HG02884 (cell line): ENCODE measurements around the gene CCDC116.
"Not testable (repeated sequence)": the region's sequence is repeated elsewhere in the genome, so short reads cannot be mapped to it uniquely, and the experiment has no call there.

Experiments
- ATAC-seq: cut with Tn5 transposase; IDR thresholded peaks from one replicate; pipeline ENCODE4 v1.9.1; 2021; ENCODE audit warnings: mild to moderate bottlenecking, moderate library complexity; ENCODE audit not compliant: unreplicated experiment

Gene CCDC116

DNA sequence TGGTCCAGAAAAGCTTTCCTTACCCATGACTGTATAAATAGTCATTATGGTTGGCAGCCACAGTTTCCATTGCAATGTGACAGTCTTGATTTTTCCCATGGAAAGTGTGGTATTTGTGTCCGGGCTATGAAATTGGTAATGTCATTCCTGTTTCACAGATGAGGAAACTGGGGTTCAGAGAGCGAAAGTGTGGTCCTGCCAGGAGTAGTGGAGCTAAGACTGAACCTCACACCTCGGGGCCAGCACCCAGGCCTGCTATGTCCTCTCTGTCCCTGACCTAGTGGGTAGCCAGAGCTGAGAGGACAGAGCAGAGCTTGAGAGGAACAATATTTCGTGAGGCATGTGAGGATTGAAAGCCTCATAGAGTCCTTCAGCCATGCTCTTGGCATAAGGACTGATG, 1.5 kb upstream of the CCDC116 start:
- ATAC-seq, result no peak

DNA sequence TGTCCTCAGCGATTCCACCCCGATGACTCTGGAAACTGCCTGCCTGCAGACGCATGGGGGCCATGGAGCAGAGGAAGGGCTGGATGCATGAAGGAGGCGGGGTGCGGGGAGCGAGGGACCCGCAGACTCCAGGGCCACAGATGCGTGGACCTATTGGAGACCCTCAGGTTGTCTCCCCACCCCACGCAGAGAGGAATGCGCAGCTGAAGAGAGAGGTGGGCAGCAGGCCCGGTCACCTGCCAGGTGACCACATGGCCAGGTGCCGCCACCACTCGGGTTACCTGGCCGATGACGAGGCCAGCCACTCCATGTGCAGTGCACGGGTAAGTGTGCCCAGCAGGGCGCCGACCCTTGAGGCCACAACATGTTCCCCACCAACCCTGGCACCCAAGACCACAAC, 371 bp downstream of the CCDC116 start:
- ATAC-seq, result no peak

DNA sequence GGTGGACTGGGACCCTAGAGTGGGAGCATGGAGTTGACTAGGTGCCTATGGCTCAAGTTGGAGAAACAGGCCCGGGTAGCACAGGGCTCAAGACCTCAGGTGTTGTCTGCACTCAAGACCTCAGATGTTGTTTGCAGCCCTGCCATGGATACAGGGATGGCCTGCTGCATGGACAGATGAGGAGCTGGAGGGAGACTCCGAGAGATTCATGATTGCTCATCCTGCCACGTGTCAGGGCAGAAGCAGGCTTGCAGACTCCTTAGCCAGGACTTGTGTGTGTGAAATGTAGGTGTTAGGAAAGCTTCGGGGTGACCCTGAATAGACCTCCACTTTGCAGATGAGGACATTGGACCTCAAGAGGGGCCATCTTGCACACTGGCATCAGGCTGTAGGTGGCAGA, 921 bp downstream of the CCDC116 start:
- no peak for ATAC-seq

DNA sequence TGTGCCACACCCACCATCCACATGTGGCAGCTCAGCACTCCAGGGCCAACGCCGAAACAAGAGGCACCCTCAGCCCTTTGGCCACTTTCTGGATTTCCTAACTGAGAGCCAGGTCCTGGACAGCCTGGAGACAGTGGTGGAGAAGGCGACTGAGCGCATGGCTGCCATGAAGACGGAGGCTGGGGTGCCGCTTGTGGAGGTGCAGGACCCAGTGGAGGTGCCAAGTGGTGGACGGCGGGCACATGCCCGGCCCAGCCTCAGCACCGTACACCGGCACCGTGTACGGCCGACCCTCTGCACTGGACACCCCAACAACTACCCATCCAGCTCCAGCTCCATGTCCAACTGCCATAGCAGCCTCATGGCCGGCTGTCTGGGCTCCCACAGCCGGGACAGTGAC, 1.5 kb downstream of the CCDC116 start:
- ATAC-seq, result no peak

DNA sequence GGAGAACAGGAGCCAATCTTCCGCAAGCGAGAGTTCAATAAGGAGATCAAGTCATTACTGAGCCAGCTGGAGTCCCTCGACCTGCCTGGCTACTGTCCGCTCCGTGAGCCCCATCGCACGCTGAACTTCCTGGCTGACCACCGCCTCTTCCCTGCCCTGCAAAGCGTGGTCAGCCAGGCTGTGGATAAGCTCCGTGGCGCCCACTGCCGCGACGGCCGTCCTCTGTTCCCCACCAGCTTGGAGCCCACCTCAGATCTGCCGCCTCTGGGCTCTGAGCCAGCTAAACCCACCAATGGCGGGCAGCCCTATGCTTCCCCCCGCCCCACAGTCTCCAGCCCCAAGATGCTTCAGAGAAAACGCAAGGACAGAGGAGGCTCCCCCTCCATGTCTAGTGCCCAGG, 2.3 kb downstream of the CCDC116 start:
- ATAC-seq, result no peak

DNA sequence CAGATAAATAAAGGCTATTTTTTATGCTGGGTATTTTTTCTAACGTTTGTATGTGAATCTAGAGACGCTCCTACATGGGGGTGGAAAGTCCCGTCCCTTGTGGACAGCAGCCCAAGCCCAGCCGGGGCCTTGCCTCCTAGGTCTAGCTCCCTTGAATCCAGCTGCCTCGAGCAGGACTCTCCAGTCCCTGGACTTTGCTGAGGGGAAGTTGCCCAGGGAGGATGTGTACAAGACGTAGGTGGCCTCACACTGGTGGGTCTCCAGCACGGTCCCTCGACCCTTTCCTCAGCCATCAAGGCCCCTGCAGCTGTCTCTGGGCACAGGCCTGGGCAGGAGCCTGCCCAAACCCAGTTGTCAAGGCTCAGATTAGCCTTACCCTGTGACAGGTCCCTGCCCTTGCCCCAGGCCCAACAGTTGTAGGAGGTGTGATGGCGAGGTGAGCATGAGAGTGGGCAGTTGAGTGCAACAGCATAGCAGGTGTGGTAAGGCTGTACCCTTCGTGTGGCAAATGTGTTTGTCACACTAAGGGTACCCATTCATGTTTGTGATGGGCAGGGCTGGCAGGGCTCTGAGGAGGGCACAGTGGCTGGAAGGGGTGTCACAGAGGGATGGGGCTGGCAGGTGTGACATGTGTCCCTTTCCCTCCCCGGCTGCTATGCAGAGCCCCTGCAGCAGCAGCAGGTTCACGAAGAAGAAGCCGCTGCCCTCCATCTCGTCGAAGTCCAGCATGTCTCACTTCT, 3.4 kb downstream of the CCDC116 start:
- no peak for ATAC-seq

DNA sequence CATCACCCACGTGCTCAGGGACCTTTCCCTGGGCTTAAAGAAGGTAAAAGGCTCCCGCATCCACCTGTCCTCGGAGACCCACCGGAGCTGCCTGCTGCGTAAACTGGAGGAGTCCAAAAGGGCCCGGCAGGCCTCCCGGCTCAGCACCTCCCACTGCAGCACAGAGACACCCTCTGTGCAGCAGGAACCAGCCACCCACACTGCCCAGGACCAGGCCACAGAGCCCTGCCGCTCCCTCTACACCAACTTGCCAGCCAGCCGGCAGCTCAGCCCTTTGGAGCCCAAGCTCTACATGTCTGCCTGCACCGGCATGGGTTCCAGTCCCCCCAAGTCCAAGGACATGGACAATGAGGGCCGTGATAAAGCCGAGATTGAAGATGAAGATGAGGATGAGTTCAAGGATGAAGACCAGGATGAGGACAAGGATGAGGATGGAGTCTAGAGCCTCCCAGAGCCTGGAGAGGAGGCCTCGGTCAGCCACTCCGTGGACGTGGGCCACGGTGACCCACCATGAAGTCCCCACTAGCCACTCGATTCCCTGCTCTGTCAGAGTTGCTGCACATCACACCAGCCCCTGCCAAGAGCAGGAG, 4.2 kb downstream of the CCDC116 start:
- ATAC-seq, result no peak

DNA sequence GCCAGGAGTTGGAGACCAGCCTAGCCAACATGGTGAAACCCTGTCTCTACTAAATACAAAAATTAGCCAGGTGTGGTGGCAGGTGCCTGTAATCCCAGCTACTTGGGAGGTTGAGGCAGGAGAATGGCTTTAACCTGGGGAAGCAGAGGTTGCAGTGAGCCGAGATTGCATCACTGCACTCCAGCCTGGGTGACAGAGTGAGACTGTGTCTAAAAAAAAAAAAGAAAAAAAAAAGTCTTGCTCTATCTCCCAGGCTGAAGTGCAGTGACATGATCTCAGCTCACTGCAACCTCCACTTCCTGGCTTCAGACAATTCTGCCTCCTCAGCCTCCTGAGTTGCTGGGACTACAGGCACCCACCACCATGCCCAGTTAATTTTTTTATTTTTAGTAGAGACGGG, 4.9 kb downstream of the CCDC116 start:
- ATAC-seq, result not testable (repeated sequence)

DNA sequence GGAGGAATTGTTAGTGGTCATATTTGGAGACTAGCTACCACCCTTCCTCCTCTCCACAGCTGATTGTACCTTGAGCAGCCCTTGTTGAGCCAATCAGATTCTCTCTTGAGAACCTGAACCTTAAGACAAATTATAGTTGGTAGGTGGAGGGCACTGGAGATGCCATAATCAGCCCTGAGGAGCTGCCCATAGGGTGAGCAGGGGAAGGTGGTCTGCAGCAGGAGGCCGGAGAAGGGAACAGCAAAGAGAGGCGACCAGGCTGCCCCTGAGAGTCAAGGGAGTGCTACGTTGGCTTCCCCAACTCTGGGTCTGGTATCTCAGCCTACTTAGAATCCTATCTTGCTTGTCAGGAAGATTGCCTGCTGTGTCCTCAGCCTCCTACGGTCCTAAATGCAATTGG, 6.8 kb downstream of the CCDC116 start:
- no peak for ATAC-seq

DNA sequence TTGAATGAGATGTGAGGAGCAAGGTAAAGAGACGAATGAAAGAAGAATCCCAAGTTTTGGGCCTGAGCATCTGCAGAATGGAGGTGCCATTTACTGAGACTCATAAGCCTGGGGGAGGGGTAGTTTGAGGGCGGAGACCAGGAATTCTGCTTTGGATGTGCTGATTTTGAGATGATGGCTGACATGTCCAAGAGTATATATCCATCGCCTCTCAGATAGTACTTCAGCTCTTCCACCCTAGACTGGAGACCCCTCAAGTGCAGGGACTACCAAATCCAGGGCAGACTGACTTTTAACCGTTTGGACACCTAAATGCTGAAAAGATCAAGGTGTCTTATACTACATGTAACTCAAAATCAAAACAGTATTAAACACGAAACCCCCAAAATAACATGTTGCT, 8.2 kb downstream of the CCDC116 start:
- no peak for ATAC-seq

DNA sequence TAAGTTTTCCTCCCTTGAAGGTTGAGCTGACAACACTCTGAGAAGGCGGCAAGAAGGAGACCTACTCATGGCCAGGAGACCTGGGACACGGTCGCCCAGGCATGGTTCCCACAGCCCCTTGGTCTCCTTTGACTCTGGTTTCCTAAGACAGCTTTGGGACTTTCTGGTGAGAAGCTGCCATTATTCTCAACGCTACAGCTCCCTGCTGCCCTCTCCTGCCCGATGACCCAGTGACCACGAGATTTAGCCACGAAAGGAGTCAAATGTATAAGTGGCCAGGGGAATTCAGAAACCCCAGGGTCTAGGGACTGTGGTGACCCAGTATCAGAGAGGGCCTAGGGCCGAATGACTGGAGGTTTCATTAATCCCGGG, 8.8 kb downstream of the CCDC116 start:
- no peak for ATAC-seq

DNA sequence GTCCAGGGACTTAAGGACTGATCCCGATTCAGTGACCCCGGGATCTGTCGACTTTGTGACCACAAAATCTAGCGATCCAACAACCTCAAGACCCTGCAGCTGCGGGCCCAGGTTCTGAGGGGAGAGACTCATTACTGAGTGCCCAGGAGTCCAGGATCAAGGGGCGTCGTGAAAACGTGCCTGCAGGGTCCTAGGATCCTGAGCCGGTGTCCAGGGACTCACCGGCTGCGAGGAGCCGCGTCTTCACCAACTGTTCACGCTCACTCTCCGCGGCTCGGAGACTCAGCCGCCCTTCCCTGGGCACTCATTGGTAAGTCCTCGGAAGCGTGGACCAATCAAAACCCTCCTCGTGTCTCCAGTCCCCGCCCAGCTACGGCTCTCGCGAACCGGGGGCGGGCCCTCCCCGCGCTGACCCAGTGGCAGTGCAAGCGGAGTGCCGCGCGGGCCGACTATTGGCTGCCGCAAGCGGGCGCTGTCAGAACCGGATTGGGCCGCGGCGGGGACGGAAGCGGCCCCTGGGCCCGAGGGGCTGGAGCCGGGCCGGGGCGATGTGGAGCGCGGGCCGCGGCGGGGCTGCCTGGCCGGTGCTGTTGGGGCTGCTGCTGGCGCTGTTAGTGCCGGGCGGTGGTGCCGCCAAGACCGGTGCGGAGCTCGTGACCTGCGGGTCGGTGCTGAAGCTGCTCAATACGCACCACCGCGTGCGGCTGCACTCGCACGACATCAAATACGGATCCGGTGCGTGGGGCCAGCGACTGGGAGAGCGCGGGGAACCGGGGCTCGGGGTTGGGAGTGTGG, 9.4 kb downstream of the CCDC116 start, which contains the start of gene SDF2L1:
Gene SDF2L1 (plus strand): TSS at position 514 of the 795 bp plus-strand sequence. CDS start 35 bp downstream, at position 549.
- ATAC-seq, result peak; percentile 89

DNA sequence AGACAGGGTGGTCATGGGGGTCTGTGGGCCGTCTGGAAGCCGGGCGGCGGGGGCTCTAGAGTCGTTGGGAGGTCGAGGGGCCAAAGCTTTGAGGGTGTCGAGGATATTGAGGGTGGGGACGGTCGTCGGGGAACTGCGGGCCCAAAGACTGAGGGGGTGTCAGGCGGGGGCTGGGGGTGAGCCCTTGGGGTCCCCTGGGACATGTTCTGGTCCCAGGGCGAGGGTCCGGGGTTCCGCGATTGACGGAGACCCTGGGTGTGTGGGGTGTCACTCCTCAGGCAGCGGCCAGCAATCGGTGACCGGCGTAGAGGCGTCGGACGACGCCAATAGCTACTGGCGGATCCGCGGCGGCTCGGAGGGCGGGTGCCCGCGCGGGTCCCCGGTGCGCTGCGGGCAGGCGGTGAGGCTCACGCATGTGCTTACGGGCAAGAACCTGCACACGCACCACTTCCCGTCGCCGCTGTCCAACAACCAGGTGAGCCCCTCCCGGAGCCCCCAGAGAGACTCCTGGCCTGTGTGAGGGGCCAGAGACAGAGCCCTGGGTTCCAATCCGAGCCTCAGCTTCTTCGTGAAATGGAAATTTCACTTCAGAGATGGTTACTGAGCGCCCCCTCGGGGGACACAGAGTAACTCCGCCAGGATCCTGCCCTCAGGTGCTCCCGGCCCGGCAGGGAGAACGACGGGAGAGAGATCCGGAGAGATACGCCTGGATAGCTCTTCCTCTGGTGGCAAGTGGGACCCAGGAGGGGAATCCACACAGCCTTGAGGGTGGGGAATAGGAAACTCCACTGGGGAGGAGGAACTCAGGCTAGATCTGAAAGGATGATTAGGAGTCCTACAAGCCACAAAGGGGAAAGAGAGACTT, 10.3 kb downstream of the CCDC116 start:
- ATAC-seq, result no peak

DNA sequence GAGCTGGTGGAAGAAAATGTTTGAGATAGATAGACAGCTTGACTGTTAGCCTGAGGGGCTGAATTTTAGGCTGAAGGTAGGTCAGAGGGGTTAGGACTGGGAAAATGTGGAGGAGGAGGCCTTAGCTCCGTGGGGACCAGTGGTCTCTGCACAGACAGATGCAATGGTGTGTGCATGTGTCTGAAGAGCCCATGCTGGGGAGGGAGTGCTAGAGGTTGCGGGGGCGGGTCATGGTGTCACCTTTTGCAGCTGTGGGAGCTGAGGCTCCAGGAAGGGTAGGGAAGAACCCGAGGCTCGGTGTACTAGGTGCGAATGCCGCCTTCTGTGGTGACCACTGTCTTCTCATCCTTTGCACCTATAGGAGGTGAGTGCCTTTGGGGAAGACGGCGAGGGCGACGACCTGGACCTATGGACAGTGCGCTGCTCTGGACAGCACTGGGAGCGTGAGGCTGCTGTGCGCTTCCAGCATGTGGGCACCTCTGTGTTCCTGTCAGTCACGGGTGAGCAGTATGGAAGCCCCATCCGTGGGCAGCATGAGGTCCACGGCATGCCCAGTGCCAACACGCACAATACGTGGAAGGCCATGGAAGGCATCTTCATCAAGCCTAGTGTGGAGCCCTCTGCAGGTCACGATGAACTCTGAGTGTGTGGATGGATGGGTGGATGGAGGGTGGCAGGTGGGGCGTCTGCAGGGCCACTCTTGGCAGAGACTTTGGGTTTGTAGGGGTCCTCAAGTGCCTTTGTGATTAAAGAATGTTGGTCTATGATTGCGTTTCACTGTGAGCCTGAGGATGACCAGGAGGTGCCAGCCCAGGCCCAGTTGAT, 11.2 kb downstream of the CCDC116 start:
- no peak for ATAC-seq

DNA sequence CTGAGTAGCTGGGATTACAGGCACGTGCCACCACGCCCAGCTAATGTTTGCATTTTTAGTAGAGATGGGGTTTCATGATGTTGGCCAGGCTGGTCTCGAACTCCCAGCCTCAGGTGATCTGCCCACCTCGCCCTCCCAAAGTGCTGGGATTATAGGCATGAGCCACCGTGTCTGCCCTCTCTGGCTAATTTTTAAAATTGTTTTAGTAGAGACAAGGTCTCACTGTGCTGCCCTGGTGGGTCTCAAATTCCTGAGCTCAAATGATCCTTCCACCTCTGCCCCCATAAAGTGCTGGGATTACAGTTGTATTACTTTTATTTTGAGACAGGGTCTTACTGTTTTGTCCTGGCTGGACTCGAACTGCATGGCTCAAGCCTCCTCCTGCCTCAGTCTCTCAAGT, 13.0 kb downstream of the CCDC116 start:
- not testable (repeated sequence) for ATAC-seq

DNA sequence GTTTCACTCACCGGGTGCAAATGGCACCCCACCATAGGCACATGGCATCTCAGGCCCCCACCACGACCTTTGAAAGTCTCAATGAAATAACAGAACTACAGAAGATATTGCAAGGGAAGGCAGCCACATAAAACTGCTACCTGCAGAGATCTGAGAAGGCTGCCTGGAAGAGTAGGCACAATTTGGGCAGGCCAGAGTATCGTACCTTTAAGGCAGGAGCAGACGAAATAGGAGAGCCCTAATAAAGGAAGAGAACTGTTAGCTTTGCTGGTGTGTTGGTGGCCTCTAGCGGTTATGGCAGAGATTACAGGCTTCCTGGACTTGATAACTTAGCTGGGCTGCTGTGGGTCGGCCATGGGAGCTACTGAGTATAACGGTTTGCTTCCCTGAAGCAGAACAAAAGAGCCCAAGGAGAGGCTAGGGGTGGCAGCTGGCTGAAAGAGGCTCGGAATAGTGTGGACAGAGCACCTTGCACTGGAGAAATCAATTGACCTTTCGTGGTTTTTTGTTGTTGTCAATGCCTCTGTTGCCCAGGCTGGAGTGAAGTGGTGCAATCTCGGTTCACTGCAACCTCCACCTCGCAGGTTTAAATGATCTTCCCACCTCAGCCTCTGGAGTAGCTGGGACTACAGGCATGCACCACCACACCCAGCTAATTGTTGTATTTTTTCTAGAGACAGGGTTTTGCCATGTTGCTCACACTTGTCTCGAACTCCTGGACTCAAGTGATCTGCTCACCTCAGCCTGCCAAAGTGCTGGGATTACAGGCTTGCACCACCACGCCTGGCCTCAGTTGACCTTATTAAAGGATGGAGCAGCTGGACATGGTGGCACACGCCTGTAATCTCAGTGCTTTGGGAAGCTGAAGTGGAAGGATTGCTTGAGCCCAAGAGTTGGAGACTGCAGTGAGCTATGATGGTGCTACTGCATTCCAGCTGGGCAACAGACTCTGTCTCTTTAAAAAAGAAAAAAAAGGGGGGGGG, 14.3 kb downstream of the CCDC116 start:
- ATAC-seq, result no peak

DNA sequence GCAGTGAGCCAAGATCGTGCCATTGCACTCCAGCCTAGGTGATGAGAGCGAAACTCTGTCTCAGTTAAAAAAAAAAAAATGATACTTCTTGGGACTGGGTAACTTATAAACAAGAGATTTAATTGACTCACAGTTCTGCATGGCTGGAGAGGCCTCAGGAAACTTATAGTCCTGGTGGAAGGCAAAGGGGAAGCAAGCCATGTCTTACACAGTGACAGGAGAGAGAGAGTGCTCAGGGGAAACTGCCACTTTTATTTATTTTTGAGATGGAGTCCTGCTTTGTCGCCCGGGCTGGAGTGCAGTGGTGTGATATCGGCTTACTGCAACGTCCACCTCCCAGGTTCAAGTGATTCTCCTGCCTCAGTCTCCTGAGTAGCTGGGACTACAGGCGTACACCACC, 17.7 kb downstream of the CCDC116 start:
- no peak for ATAC-seq

DNA sequence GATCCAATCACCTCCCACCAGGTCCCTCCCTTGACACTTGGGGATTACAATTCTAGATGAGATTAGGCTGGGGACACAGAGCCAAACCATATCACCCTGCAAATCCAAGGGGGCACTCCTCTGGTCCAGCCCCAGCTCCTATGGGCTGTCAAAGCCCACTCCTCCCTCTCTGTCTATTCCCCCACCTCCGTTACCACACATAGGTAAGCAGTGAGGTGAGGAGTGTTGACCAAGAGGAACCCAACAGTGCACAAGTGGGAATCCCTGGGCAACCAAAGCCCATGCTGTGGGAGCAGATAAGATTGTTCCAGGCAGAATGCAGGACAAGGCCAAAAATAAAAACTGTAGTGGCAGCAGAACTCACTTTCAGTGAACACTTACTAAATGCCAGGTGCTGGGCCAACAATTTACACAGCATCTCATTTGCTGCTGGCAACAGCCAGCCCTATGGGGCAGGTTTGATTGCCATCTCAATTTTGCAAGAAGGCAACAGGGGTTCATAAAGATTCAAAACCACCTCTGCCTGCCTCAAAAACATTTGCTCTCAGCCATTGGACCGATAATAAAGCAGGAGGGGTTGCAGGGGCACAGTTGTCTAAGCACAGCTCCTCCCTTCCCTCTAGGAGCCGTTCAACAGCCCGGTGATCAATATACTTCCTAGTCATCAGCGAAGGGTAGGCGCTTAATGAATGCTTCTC, 18.4 kb downstream of the CCDC116 start:
- ATAC-seq, result no peak
